SK-N-DZ (cell line): Measurements from ENCODE around the gene SHOC2.
"Not testable (repeated sequence)": the region's sequence is repeated elsewhere in the genome, so short reads cannot be mapped to it uniquely, and the experiment has no call there.

ENCODE experiments used
- DNase-seq: peaks from one replicate; pipeline ENCODE4 v3.0.0-alpha.2; 2015; ENCODE audit warnings: low spot score

Gene SHOC2

GRCh38 chr10:110901954-110902819, 17.2 kb upstream of the SHOC2 start:
- DNase-seq: no peak

GRCh38 chr10:110903280-110904278, 15.8 kb upstream of the SHOC2 start:
- no peak for DNase-seq

GRCh38 chr10:110910138-110910537, 9.3 kb upstream of the SHOC2 start:
- DNase-seq: no peak

GRCh38 chr10:110912374-110912773, 7.0 kb upstream of the SHOC2 start:
- DNase-seq: peak; percentile 66

GRCh38 chr10:110914431-110914830, 5.0 kb upstream of the SHOC2 start:
- DNase-seq: no peak

- no peak for DNase-seq
Measured at GRCh38 chr10:110915035-110915434, 4.4 kb upstream of the SHOC2 start.

- not testable (repeated sequence) for DNase-seq
Measured at GRCh38 chr10:110915600-110915999, 3.8 kb upstream of the SHOC2 start.

- DNase-seq: no peak
Measured at GRCh38 chr10:110916554-110917346, 2.7 kb upstream of the SHOC2 start.

- DNase-seq: peak; percentile 93
Measured at GRCh38 chr10:110918269-110918642, 1.1 kb upstream of the SHOC2 start.

GRCh38 chr10:110918643-110919348, 608 bp upstream of the SHOC2 start, which contains the start of gene BBIP1:
Gene BBIP1 (minus strand): TSS chr10:110919180. CDS start chr10:110918157, 1,023 bp downstream.
- DNase-seq: peak; percentile 100

GRCh38 chr10:110919971-110920881, 822 bp downstream of the SHOC2 start:
- DNase-seq: peak; percentile 54

GRCh38 chr10:110923856-110924493, 4.6 kb downstream of the SHOC2 start:
- DNase-seq: no peak

- DNase-seq: no peak
Measured at GRCh38 chr10:110927461-110927860, 8.1 kb downstream of the SHOC2 start.

GRCh38 chr10:110931769-110932381, 12.5 kb downstream of the SHOC2 start:
- DNase-seq: no peak

GRCh38 chr10:110932505-110933180, 13.2 kb downstream of the SHOC2 start:
- no peak for DNase-seq

- DNase-seq: no peak
Measured at GRCh38 chr10:110936757-110937156, 17.4 kb downstream of the SHOC2 start.

- DNase-seq: no peak
Measured at GRCh38 chr10:110939419-110939818, 20.0 kb downstream of the SHOC2 start.

- no peak for DNase-seq
Measured at GRCh38 chr10:110944792-110945396, 25.5 kb downstream of the SHOC2 start.
